K562 (cell line): ENCODE measurements around the gene BMAL1. TPM values are rescaled to one million over a fixed set of nuclear protein-coding genes. Genes with fewer than 3 reads are reported as not detected.

Source experiments
- ATAC-seq: fragments of 200-7000 bp; cut with Tn5 transposase; 3 replicates; pipeline ENCODE4 v1.9.1; 2020; ENCODE audit warnings: moderate library complexity
- BruUV-seq: library from RNA; stranded (reverse); fragments of 400-500 nt; replicated peaks from 2 replicates; lab custom pipeline; 2021; lab: Mats Ljungman, UMichigan
- CTCF ChIA-PET: fragments of 300-600 bp; formaldehyde crosslinking; extraction: SDS; loops from one replicate; lab custom pipeline; 2021; ENCODE audit warnings: low intra/inter-chr PET ratio; lab: Yijun Ruan, JAX
- POLR2A ChIA-PET: fragments of 300-600, 350-650 bp; sonication (Branson Sonifier 250); formaldehyde crosslinking; extraction: SDS; loops from one replicate; lab custom pipeline; 2021; ENCODE audit warnings: antibody characterized with exemption, inconsistent platforms; lab: Yijun Ruan, JAX
- DNase-seq, 4 experiments: peaks; one replicate each; pipeline versions ENCODE4 v3.0.0 to v3.0.0-alpha.2; 2011 to 2018; ENCODE audit warnings: low spot score in 3 of 4, mixed read lengths in 3 of 4; ENCODE audit errors: extremely low read depth in 1 of 4
- FAIRE-seq: peaks from 2 replicates; lab custom pipeline; 2011; peaks lifted over from hg19 to GRCh38; lab: Jason Lieb, UNC
- H2AFZ ChIP-seq: 2 replicates; pipeline ENCODE4 v1.6.0; 2011; ENCODE audit warnings: low read depth, low read length, control low read depth, inconsistent platforms
- H3K27ac ChIP-seq: fragments of 200-600 bp; 3 replicates; pipeline ENCODE4 v1.8.0; 2011; ENCODE audit warnings: low read depth, mild to moderate bottlenecking, control low read depth, inconsistent platforms, low read length, moderate library complexity, mixed read lengths; ENCODE audit errors: extremely low read depth
- H3K27me3 ChIP-seq, 2 experiments: fragments of 300-600 bp in 1 of 2; 2 replicates in 1 of 2; 3 replicates in 1 of 2; pipeline versions ENCODE4 v1.6.0 to v1.8.0; 2011; ENCODE audit warnings: inconsistent platforms in 2 of 2, low read length in 2 of 2, mild to moderate bottlenecking in 1 of 2, mixed read lengths in 1 of 2, moderate library complexity in 1 of 2; ENCODE audit not compliant: control insufficient read depth in 2 of 2, insufficient read depth in 2 of 2
- H3K36me3 ChIP-seq: fragments of 300-600 bp; 3 replicates; pipeline ENCODE4 v1.8.0; 2011; ENCODE audit warnings: mild to moderate bottlenecking, low read length, inconsistent platforms; ENCODE audit not compliant: control insufficient read depth, insufficient read depth
- H3K4me1 ChIP-seq, 2 experiments: fragments of 200-600 bp in 1 of 2; replicated peaks in 1 of 2; 2 replicates in 1 of 2; 3 replicates in 1 of 2; pipeline versions ENCODE4 v1.5.1 to v1.8.0; 2011; ENCODE audit warnings: inconsistent platforms in 2 of 2, low read length in 2 of 2, mild to moderate bottlenecking in 1 of 2, mixed read lengths in 1 of 2, moderate library complexity in 1 of 2; ENCODE audit not compliant: control insufficient read depth in 2 of 2, insufficient read depth in 2 of 2
- H3K4me2 ChIP-seq: 2 replicates; pipeline ENCODE4 v1.6.1; 2011; ENCODE audit warnings: low read length, control low read depth, inconsistent platforms, mixed read lengths; ENCODE audit not compliant: insufficient read depth
- H3K4me3 ChIP-seq: fragments of 200-600 bp; sonication (generic), shearing (Covaris generic); 2 replicates; pipeline ENCODE4 v1.5.1; 2016; ENCODE audit warnings: control low read depth, inconsistent platforms
- H3K79me2 ChIP-seq: fragments of 200-600 bp; 3 replicates; pipeline ENCODE4 v1.8.0; 2011; ENCODE audit warnings: low read length, inconsistent platforms; ENCODE audit not compliant: control insufficient read depth, insufficient read depth
- H3K9ac ChIP-seq, 2 experiments: 2 replicates each; pipeline versions ENCODE4 v1.6.0 to v1.6.1; 2011; ENCODE audit warnings: low read depth in 2 of 2, low read length in 2 of 2, control low read depth in 1 of 2, inconsistent platforms in 1 of 2, mild to moderate bottlenecking in 1 of 2, mixed read lengths in 1 of 2; ENCODE audit not compliant: insufficient read depth in 1 of 2
- H3K9me1 ChIP-seq: one replicate; pipeline ENCODE4 v1.6.0; 2011; ENCODE audit warnings: inconsistent platforms, mild to moderate bottlenecking, low read length, moderate library complexity; ENCODE audit not compliant: control insufficient read depth, insufficient read depth
- H3K9me3 ChIP-seq: replicated peaks from 2 replicates; pipeline ENCODE4 v1.5.1; 2011; ENCODE audit warnings: low read depth, low read length, inconsistent platforms; ENCODE audit not compliant: control insufficient read depth, insufficient read depth
- H4K20me1 ChIP-seq: replicated peaks from 2 replicates; pipeline ENCODE4 v1.6.1; 2011; ENCODE audit warnings: low read length, inconsistent platforms, mixed read lengths; ENCODE audit not compliant: control insufficient read depth, insufficient read depth
- BRD4 ChIP-seq: fragments of 200-600 bp; sonication (generic); IDR thresholded peaks from 2 replicates; pipeline ENCODE4 v1.6.1; 2017; ENCODE audit warnings: inconsistent platforms
- DIDO1 ChIP-seq: fragments of 450-650 bp; IDR thresholded peaks from 2 replicates; pipeline ENCODE4 v1.6.1; 2016; ENCODE audit warnings: low read depth, missing biosample characterization, missing genetic modification characterization
- ERF ChIP-seq: fragments of 450-650 bp; formaldehyde crosslinking; IDR thresholded peaks from 2 replicates; pipeline ENCODE4 v1.4.0; 2020; ENCODE audit warnings: mild to moderate bottlenecking, mixed read lengths
- ETV1 ChIP-seq: fragments of 450-650 bp; conservative IDR thresholded peaks from 2 replicates; pipeline ENCODE4 v1.6.1; 2016; ENCODE audit warnings: missing genetic modification characterization, control low read depth, low read depth, missing compliant biosample characterization
- MED1 ChIP-seq: sonication (generic); formaldehyde crosslinking; IDR thresholded peaks from 2 replicates; pipeline ENCODE4 v1.8.1; 2023; ENCODE audit warnings: missing genetic modification reagents, borderline replicate concordance
- MEF2D ChIP-seq: conservative IDR thresholded peaks from 2 replicates; pipeline ENCODE4 v1.6.1; 2016; ENCODE audit warnings: low read depth, missing genetic modification characterization, missing compliant biosample characterization
- SAFB ChIP-seq: fragments of 200-400 bp; formaldehyde crosslinking; IDR thresholded peaks from 2 replicates; pipeline ENCODE4 v1.6.1; 2017; ENCODE audit warnings: low read depth, low read length, borderline replicate concordance
- SMAD1 ChIP-seq: fragments of 150-350 bp; IDR thresholded peaks from 2 replicates; pipeline ENCODE4 v1.6.1; 2014; ENCODE audit warnings: low read length, low read depth; ENCODE audit not compliant: partially characterized antibody
- SNIP1 ChIP-seq: fragments of 450-650 bp; IDR thresholded peaks from 2 replicates; pipeline ENCODE4 v1.7.1; 2017; ENCODE audit warnings: low read depth, mild to moderate bottlenecking
- TRIM24 ChIP-seq, 2 experiments: fragments of 450-650 bp; IDR thresholded peaks; 2 replicates each; pipeline ENCODE4 v1.6.1; 2016
- XRCC4 ChIP-seq: IDR thresholded peaks from one replicate; pipeline ENCODE4 v1.6.1; 2011; ENCODE audit not compliant: insufficient read depth, insufficient read length; ENCODE audit errors: extremely low read depth
- ZNF165 ChIP-seq: fragments of 250-450 bp; sonication (Bioruptor Pico); IDR thresholded peaks from 2 replicates; pipeline ENCODE4 v1.4.0; 2020; ENCODE audit warnings: borderline replicate concordance
- ZNF444 ChIP-seq: fragments of 250-450 bp; sonication (Bioruptor Pico); IDR thresholded peaks from 2 replicates; pipeline ENCODE4 v1.4.0; 2020; ENCODE audit warnings: mild to moderate bottlenecking, moderate library complexity
- WGBS: fragments of 100-300 bp; shearing (Covaris generic); methylation state at CpG from one replicate; pipeline ENCODE4 v1.1.6; 2016; ENCODE audit warnings: low coverage, mixed read lengths; ENCODE audit not compliant: insufficient coverage; ENCODE audit errors: missing lambda C conversion rate; 5-methylcytosine and 5-hydroxymethylcytosine counted together
- in situ Hi-C: fragments of 300-500 bp; cut with MboI; formaldehyde crosslinking; loops from 4 replicates; pipeline ENCODE4 v1.15.0; 2018; ENCODE audit warnings: inconsistent platforms, mixed read lengths
- intact Hi-C: fragments of 100-400 bp; cut with micrococcal nuclease; formaldehyde crosslinking; loops from 2 replicates; pipeline ENCODE4 v1.14.2; 2022
- polyA plus RNA-seq, 8 experiments: library from polyadenylated mRNA; depleted of rRNA in 4 of 8; stranded (reverse) in 5 of 8; unstranded in 3 of 8; fragments of >200 nt; fragmentation: Nextera tagmentation in 2 of 8; fragmentation: Illumina TruSeq in 1 of 8; extraction: Ambion mirVana in 2 of 8; extraction: Trizol in 1 of 8; gene quantifications; 2 replicates each; pipeline versions ENCODE4 v1.2.1 to v1.2.3, GENCODE V29; 2011 to 2014; ENCODE audit warnings: inconsistent platforms in 1 of 8, missing spikeins in 1 of 8
- total RNA-seq, 7 experiments: library from RNA; depleted of rRNA in 6 of 7; stranded (reverse); fragments of >200 nt in 6 of 7; fragmentation: Illumina TruSeq in 2 of 7; extraction: Trizol in 2 of 7; gene quantifications; 2 replicates each; pipeline versions ENCODE4 v1.2.1 to v1.2.3, GENCODE V29; 2011 to 2021; ENCODE audit warnings: low replicate concordance in 1 of 7
- TF ChIP-seq, protein P1 (sequence below): IDR thresholded peaks from 2 replicates; pipeline ENCODE4 v1.6.1; 2011; ENCODE audit not compliant: insufficient read length; ENCODE audit errors: extremely low read depth
- TF ChIP-seq, protein P2 (sequence below): sonication (generic); formaldehyde crosslinking; IDR thresholded peaks from 2 replicates; pipeline ENCODE4 v1.8.0; 2022; ENCODE audit warnings: missing genetic modification reagents, mild to moderate bottlenecking, borderline replicate concordance
- TF ChIP-seq, protein P3 (sequence below): IDR thresholded peaks from 2 replicates; pipeline ENCODE4 v1.6.1; 2016; ENCODE audit warnings: missing genetic modification characterization, missing compliant biosample characterization
- TF ChIP-seq, protein P4 (sequence below): fragments of 450-650 bp; IDR thresholded peaks from 2 replicates; pipeline ENCODE4 v1.6.1; 2016; ENCODE audit warnings: antibody characterized with exemption

Gene BMAL1
- total and polyA plus RNA-seq, 9 of the 15 experiments (the other 6 are each of a cell fraction or from before 2014, with no cell fraction given): 0.14 to 2.4 (median 0.64) TPM

DNA sequence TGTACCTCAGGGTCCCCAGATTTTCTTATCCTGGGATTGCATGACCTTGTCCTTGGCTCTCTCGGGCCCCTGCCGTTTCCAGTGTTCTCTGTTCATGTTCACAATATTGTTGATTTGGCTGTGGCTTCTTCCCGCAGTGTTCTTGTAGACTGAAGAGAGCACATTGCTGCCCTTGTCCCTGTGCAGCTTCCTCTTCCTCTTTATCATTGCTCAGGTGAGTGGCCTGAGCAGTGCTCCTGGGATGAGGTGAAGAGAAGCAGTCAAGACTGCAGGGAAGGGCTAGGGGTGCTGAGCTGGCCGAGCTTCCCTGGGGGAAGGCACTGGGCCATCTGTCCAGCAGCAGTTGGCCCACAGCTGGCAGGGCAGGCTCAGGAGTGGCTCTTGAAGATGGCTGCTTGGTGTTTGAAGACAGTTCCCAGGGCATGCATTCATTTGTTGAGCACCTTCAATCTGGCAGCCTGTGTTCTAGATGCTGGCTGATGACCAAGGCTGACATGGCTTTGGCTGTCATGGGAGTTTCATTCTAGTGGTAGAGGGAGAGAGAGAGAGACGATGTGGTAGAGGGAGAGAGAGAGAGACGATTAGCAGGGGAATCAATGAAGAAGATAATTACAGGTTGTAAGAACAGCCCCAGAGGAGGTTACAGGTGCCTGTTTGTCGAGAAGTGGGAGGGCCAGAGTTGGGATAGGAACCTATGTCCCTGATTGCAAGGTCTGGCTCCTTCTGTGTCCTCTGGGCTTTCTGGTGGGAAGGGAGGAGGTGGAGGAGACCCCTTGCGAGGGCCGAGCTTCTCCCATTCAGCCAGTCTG is 17.4 kb downstream of the BMAL1 start:
- Histone ChIP-seq H3K4me3 (no peak overlapping the region), H3K9me3 (no peaks in the 10 kb centered on the region), H4K20me1 (no peaks in the 10 kb centered on the region), H3K9me1 (no peaks in the 10 kb centered on the region), H3K27me3 (peaks cover 3 to 22% of the 10 kb centered on the region in 2 experiments; a peak in 3 of 5 replicates), H3K27ac (no peak overlapping the region), H3K4me1 (no peaks in the 10 kb centered on the region), H3K4me2 (no peak overlapping the region), H3K36me3 (no peaks in the 10 kb centered on the region), H3K9ac (no peak overlapping the region), H2AFZ (no peak overlapping the region), H3K79me2 (no peaks in the 10 kb centered on the region)
- no peak for FAIRE-seq
- ChIA-PET POLR2A (interaction anchor here (1.1 kb wide), 1 partner anchor 13 kb away, joined by 3 read pairs; no protein-coding TSS in a partner anchor), CTCF (no interaction called here)
- DNase-seq: no peak
- 0% methylated on average over 7 of the region's 9 CpGs for WGBS
- no TSS peak for BruUV-seq
- in situ Hi-C loops: no loop called here
- intact Hi-C loops: no loop called here
- no peak for ATAC-seq
- no peak for TF ChIP-seq ETV1 (tag)
- no peak for TF ChIP-seq ZNF165
- TF ChIP-seq, protein P1, sequence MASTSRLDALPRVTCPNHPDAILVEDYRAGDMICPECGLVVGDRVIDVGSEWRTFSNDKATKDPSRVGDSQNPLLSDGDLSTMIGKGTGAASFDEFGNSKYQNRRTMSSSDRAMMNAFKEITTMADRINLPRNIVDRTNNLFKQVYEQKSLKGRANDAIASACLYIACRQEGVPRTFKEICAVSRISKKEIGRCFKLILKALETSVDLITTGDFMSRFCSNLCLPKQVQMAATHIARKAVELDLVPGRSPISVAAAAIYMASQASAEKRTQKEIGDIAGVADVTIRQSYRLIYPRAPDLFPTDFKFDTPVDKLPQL: no peak
- no peak for TF ChIP-seq SMAD1
- no peak for TF ChIP-seq BRD4
- no peak for TF ChIP-seq TRIM24 (IDR thresholded peaks at IDR 0.05)
- no peak for TF ChIP-seq XRCC4
- TF ChIP-seq ZNF444 (CRISPR knock-in tag): no peak
- TF ChIP-seq, protein P2, sequence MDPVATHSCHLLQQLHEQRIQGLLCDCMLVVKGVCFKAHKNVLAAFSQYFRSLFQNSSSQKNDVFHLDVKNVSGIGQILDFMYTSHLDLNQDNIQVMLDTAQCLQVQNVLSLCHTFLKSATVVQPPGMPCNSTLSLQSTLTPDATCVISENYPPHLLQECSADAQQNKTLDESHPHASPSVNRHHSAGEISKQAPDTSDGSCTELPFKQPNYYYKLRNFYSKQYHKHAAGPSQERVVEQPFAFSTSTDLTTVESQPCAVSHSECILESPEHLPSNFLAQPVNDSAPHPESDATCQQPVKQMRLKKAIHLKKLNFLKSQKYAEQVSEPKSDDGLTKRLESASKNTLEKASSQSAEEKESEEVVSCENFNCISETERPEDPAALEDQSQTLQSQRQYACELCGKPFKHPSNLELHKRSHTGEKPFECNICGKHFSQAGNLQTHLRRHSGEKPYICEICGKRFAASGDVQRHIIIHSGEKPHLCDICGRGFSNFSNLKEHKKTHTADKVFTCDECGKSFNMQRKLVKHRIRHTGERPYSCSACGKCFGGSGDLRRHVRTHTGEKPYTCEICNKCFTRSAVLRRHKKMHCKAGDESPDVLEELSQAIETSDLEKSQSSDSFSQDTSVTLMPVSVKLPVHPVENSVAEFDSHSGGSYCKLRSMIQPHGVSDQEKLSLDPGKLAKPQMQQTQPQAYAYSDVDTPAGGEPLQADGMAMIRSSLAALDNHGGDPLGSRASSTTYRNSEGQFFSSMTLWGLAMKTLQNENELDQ (CRISPR knock-in tag): no peak
- TF ChIP-seq MED1 (CRISPR knock-in tag): no peak
- TF ChIP-seq MEF2D (tag): no peak
- TF ChIP-seq SAFB: no peak
- no peak for TF ChIP-seq DIDO1
- no peak for TF ChIP-seq SNIP1
- TF ChIP-seq, protein P3, sequence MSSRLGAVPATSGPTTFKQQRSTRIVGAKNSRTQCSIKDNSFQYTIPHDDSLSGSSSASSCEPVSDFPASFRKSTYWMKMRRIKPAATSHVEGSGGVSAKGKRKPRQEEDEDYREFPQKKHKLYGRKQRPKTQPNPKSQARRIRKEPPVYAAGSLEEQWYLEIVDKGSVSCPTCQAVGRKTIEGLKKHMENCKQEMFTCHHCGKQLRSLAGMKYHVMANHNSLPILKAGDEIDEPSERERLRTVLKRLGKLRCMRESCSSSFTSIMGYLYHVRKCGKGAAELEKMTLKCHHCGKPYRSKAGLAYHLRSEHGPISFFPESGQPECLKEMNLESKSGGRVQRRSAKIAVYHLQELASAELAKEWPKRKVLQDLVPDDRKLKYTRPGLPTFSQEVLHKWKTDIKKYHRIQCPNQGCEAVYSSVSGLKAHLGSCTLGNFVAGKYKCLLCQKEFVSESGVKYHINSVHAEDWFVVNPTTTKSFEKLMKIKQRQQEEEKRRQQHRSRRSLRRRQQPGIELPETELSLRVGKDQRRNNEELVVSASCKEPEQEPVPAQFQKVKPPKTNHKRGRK: no peak
- no peak for TF ChIP-seq ERF (CRISPR knock-in tag)
- TF ChIP-seq, protein P4, sequence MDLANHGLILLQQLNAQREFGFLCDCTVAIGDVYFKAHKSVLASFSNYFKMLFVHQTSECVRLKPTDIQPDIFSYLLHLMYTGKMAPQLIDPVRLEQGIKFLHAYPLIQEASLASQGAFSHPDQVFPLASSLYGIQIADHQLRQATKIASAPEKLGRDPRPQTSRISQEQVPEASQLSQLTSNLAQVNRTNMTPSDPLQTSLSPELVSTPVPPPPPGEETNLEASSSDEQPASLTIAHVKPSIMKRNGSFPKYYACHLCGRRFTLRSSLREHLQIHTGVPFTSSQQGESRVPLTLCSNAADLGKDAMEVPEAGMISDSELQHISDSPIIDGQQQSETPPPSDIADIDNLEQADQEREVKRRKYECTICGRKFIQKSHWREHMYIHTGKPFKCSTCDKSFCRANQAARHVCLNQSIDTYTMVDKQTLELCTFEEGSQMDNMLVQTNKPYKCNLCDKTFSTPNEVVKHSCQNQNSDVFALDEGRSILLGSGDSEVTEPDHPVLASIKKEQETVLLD: no peak
